Hematopoietic multipotent progenitor cell (in vitro differentiated cells): ENCODE data around the gene SOCS1. TPM values are rescaled to one million over a fixed set of nuclear protein-coding genes. Genes with fewer than 3 reads are reported as not detected.
"Not testable (repeated sequence)": the region's sequence is repeated elsewhere in the genome, so short reads cannot be mapped to it uniquely, and the experiment has no call there.

ENCODE experiments used
- DNase-seq, 3 donors: peaks; one replicate each; pipeline ENCODE4 v3.0.0-alpha.2; 2011 to 2015; ENCODE audit warnings: low read depth in 2 of 3, low spot score in 2 of 3
- total RNA-seq: library from RNA; depleted of rRNA; stranded (reverse); fragments of >200 nt; gene quantifications from one replicate; pipeline ENCODE4 v1.2.3, GENCODE V29; 2012

SOCS1 gene
- total RNA-seq: 6.2 TPM

DNA sequence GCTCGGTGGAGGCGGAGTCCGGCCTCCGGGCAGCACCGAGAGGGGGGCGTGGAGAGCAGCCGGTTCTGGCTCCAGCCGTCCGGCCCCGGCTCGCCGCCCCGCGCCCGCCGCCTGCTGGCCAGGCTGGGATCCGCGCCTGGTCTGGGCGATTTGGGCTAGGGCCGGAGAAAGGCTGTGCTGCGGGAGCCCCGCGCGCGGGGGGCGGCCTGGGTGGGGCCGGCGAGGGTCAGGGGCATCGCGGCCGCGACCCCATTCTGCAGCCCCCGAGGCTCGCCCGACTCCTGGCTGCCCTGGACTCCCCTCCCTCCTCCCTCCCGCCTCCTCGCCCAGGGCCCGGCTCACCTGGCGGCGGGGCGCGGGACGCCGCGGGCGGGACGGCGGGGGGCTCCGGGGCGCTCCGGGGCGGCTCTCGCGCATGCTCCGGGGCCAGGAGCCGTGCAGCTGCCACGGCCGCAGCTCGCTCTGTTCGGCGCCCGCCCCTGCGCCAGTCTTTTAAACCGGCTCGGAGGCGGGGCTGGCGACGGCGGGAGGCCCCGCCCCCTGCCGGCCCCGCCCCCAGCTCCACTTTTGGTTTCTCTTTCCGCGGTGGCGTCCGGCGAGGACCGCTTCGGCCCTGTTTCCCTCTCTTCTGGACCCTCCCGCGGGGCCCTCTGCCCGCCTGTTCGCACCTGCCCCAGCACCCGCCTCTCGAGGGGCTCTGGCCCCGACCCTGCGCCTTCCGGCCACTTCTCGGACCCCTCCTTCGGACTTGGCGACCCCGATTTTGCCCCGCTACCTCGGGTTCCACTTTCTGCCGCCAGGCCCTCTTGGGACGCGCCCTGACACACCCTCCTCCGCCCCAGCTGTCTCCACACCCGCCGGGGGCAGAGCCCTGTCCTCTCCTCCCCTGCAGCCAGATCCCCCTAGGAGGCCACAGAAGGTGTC is at the start of gene SOCS1:
Gene SOCS1, minus strand, starts transcription at position 468 of the 924 bp plus-strand sequence. CDS start 726 bp downstream, outside the sequence.
- DNase-seq: peak; percentile 80 to 88 (median 84)

DNA sequence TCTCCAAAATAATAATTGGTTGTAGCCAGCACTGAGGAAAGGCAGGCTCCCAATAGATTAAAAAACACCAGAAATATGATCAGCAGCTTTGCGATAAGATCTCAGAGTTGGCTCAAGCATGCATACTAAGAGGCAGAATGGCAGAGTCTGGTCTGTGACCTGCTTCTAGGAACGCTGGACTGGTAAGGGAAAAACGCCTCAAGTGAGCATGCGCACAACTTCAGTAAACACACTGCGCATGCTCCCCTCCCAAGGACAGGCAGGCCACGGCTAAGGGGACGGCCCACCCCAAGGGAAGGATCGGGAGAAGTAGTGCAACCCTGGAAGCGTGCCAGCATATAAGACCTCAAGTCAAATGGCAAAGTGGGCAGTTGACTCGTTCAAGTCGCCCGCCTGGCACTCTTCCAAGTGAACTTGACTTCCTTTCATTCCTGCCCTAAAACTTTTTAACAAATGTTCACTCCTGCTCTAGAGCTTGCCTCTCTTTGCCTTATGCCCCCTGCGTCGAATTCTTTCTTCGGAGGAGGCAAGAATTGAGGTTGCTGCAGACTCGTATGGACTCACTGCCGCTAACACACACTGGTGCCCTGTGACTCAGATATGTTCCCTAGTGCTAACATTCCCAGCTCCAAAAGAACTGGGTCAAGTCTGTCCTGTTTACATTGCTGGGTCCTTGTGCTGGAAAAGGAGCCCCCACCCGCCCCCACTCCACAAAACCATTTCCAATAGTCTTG is 47.6 kb upstream of the SOCS1 start:
- no peak for DNase-seq

DNA sequence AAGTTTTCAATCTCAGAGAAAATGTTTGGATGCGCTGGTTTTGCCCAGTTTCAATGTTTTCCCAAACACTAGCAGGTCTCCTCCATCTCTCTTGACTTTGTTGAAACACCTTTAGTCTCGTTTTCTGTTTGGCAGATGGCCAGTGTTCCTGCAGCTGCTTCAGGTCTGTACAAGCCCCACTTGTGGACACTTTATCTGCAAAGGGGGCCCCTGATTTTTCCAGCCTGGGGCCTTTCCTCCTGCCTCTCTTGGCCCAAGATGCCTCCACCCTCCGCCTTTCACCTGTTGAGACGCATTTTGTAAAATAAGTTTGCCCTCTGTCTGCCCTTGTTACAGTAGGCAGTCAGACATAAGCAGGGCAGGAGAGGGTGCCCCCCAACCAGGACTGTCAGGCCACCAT is 47.0 kb upstream of the SOCS1 start:
- DNase-seq: no peak

GRCh38 chr16:11301645-11302501 is 45.9 kb upstream of the SOCS1 start:
- no peak for DNase-seq

DNA sequence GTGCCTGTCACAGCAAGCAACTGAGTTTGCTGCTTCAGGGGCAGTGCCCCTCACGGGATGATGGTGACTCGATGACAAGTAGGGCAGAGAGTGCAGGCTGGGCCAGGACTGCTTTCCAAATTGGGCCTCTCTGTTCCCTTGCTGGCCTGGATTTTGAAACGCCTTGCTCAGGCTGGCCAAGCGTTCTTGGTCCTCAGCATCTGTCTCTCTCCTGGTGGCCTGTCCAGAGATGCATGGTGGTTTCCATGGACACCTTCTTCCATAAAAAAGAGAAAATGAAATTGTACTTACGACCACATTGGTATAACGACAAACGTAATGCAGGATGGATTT is 44.5 kb upstream of the SOCS1 start:
- no peak for DNase-seq

DNA sequence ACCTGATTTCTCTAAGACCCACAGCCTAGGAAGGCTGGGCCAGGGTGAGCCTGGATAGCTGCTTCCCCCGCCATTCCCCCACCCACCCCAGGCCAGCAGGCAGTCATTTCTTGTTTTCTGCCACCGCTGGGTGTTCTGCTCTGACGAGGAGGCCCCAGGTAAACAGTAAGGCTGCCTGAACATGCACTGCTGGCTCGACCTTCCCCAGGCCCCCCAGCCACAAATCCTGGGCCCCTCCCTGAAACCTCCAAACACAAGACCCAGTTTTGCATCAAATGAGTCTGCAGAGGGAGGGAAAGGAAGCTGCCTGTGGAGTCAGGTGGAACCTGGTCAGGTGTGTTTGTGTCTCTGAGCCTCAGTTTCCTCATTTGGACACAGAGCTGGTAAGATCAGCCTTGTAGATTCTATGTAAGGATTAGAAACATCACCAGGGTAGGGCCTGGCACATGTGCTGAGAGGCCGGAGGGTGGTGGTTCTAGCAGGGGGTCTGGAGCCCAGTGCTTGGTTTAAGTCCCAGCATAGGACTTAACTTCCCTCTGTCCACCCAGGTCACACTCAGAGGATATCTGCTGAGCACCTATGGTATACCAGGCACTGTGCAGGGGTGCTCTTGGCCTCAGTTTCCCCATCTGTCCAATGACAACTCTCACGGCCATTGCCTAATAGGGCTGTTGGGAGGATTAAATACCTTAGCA is 44.0 kb upstream of the SOCS1 start:
- DNase-seq: no peak

GRCh38 chr16:11298950-11299547 is 43.0 kb upstream of the SOCS1 start:
- not testable (repeated sequence) for DNase-seq

DNA sequence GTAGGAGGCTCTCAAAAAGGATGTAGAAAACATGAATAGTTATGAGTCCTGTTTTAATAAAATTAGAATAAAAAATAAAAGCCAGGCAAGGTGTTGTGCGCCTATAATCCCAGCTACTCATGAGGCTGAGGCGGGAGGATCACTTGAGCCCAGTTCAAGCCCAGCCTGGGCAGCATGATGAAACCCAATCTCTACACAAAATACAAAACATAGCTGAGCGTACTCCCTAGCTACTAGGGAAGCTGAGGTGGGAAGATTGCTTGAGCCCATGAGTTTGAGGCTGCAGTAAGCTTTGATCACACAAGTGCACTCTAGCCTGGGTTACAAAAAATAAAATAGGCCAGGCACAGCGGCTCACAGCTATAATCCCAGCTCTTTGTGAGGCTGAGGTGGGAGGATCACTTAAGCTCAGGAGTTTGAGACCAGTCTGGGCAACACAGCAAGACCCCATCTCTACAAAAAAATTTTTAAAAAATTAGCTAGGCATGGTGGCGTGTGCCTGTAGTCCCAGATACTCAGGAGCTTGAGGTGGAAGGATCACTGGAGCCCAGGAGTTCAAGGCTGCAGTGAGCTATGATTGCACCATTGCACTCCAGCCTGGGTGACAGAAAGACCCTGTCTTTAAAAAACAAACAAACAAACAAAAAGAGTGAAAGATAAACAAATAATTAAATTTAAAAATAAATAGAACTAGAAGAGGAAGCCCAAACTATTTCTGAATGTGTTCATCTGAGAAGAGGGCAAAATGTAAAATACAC is 42.3 kb upstream of the SOCS1 start:
- no peak for DNase-seq

- DNase-seq: peak; percentile 31 to 98 (median 95)
Observed at GRCh38 chr16:11297492-11298142, 41.6 kb upstream of the SOCS1 start.

GRCh38 chr16:11296706-11297491 is 40.9 kb upstream of the SOCS1 start:
- no peak for DNase-seq

- no peak for DNase-seq
Observed at GRCh38 chr16:11296351-11296705, 40.3 kb upstream of the SOCS1 start.

- DNase-seq: no peak
Observed at GRCh38 chr16:11295672-11296071, 39.7 kb upstream of the SOCS1 start.

DNA sequence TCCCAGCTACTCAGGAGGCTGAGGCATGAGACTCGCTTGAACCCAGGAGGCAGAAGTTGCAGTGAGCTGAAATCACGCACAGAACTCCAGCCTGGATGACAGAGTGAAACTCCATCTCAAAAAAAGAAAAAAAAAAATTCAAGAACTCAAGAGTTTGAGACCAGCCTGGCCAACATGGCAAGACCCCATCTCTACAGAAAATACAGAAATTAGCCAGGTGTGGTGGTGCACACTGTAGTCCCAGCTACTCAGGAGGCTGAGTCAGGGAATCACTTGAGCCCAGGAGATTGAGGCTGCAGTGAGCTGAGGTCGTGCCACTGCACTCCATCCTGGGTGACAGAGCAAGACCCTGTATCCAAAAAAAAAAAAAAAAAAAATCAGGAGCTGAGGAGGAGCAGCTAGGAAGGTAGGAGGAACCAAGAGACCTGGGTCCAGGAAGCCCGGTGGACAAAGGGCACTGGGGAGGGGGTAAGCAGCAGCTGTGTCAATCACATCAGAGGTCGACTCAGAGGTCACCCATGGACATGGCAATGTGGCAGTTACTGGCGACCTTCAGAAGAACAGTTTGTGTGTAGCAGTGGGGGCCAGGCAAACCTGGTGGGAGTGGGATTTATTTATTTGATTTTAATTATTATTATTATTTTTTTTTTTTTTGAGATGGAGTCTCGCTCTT is 36.2 kb upstream of the SOCS1 start:
- no peak for DNase-seq

- DNase-seq: no peak
Observed at GRCh38 chr16:11291091-11291703, 35.2 kb upstream of the SOCS1 start.

GRCh38 chr16:11290102-11290893 is 34.3 kb upstream of the SOCS1 start:
- DNase-seq: no peak

DNA sequence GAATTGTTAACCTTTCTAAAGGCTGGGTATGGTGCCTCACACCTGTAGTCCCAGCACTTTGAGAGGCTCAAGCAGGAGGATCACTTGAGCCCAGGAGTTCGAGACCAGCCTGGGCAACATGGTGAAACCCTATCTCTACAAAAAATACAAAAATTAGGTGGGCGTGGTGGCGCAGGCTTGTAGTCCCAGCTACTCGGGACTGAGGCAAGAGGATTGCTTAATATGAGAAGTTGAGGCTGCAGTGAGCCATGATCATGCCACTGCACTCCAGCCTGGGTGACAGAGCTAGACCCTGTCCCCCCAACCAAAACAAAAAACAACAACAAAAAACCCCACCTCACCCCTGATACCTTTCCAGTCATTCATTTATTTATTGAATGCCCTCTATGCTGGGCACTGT is 33.7 kb upstream of the SOCS1 start:
- DNase-seq: not testable (repeated sequence)
